ENCODE measurements around the gene TANGO2. TPM values are rescaled to one million over a fixed set of nuclear protein-coding genes. Genes with fewer than 3 reads are reported as not detected.
A peak's percentile ranks its signal among the peaks of the same experiment; 100 is the strongest.

The TANGO2 gene
- total RNA-seq, 1 donor from 2014 or later: 10.0 TPM

- H3K4me2 ChIP-seq: no peak overlapping the region
Observed at GRCh38 chr22:20062766-20063083, 41.8 kb downstream of the TANGO2 start.

GRCh38 chr22:20063271-20064139, 42.6 kb downstream of the TANGO2 start:
- Histone ChIP-seq H3K79me2 (ENCODE audit: low read depth) (no peaks in the 10 kb centered on the region), H3K27ac (no peak overlapping the region), H4K20me1 (ENCODE audit: low read depth) (no peaks in the 10 kb centered on the region), H2AFZ (replicated peaks) (no peak overlapping the region), H3K9me3 (ENCODE audit: low read depth) (no peaks in the 10 kb centered on the region), H3K4me3 (no peak overlapping the region), H3K4me2 (no peak overlapping the region), H3K9ac (no peak overlapping the region), H3K27me3 (no peaks in the 10 kb centered on the region), H3F3A (ENCODE audit: low read depth) (no peaks in the 10 kb centered on the region), H3K36me3 (no peaks in the 10 kb centered on the region), H3K4me1 (no peaks in the 10 kb centered on the region)
- Mint-ChIP-seq H3K27ac (no peak overlapping the region), H3K9me3 (no peaks in the 10 kb centered on the region), H3K36me3 (peaks cover 2% of the 10 kb centered on the region), H3K27me3 (ENCODE audit: insufficient read depth, low read depth) (no peaks in the 10 kb centered on the region), H3K4me3 (no peak overlapping the region), H3K4me1 (peaks cover 8% of the 10 kb centered on the region)
- TF ChIP-seq CTCF (IDR thresholded peaks at IDR 0.05) (no peak), EZH2 (IDR thresholded peaks at IDR 0.05) (no peak), EZH2phosphoT487 (IDR thresholded peaks at IDR 0.05) (no peak)
- DNase-seq (ENCODE audit: low spot score): no peak

More at GRCh38 chr22:20062766-20063083, 41.8 kb downstream of the TANGO2 start:
- H3F3A ChIP-seq (ENCODE audit: low read depth): no peaks in the 10 kb centered on the region
- Mint-ChIP-seq H3K4me1 (peaks cover 10% of the 10 kb centered on the region), H3K27ac (peak overlapping the region; percentile 39), H3K36me3 (peaks cover 2% of the 10 kb centered on the region), H3K9me3 (no peaks in the 10 kb centered on the region), H3K4me3 (no peak overlapping the region), H3K27me3 (ENCODE audit: insufficient read depth, low read depth) (no peaks in the 10 kb centered on the region)
- H3K9me3 ChIP-seq (ENCODE audit: low read depth): no peaks in the 10 kb centered on the region
- H3K27ac ChIP-seq: no peak overlapping the region
- no peak for DNase-seq (ENCODE audit: low spot score)
- H3K4me1 ChIP-seq: no peaks in the 10 kb centered on the region
- no peak overlapping the region for H3K4me3 ChIP-seq
- no peak overlapping the region for H2AFZ ChIP-seq (replicated peaks)
- H3K9ac ChIP-seq: no peak overlapping the region
- no peaks in the 10 kb centered on the region for H3K27me3 ChIP-seq
- no peaks in the 10 kb centered on the region for H4K20me1 ChIP-seq (ENCODE audit: low read depth)
- H3K79me2 ChIP-seq (ENCODE audit: low read depth): no peaks in the 10 kb centered on the region
- TF ChIP-seq CTCF (IDR thresholded peaks at IDR 0.05) (no peak), EZH2 (IDR thresholded peaks at IDR 0.05) (no peak), EZH2phosphoT487 (IDR thresholded peaks at IDR 0.05) (no peak)
- no peaks in the 10 kb centered on the region for H3K36me3 ChIP-seq

- H3K27me3 Mint-ChIP-seq (ENCODE audit: insufficient read depth, low read depth): no peaks in the 10 kb centered on the region
- TF ChIP-seq EZH2phosphoT487 (IDR thresholded peaks at IDR 0.05) (no peak), CTCF (IDR thresholded peaks at IDR 0.05) (no peak), EZH2 (IDR thresholded peaks at IDR 0.05) (no peak)
Observed at GRCh38 chr22:20064140-20064480, 43.2 kb downstream of the TANGO2 start.

More at GRCh38 chr22:20064140-20064480, 43.2 kb downstream of the TANGO2 start:
- H3K27ac ChIP-seq: no peak overlapping the region
- no peak overlapping the region for H3K4me3 Mint-ChIP-seq
- H3K4me2 ChIP-seq: no peak overlapping the region
- no peaks in the 10 kb centered on the region for H3K9me3 Mint-ChIP-seq
- no peaks in the 10 kb centered on the region for H3K79me2 ChIP-seq (ENCODE audit: low read depth)
- H3K36me3 ChIP-seq: no peaks in the 10 kb centered on the region
- no peak overlapping the region for H3K27ac Mint-ChIP-seq
- H3K36me3 Mint-ChIP-seq: peaks cover 2% of the 10 kb centered on the region
- no peaks in the 10 kb centered on the region for H3K4me1 ChIP-seq
- H3K27me3 ChIP-seq: no peaks in the 10 kb centered on the region
- H3K9me3 ChIP-seq (ENCODE audit: low read depth): no peaks in the 10 kb centered on the region
- peaks cover 6% of the 10 kb centered on the region for H3K4me1 Mint-ChIP-seq
- DNase-seq (ENCODE audit: low spot score): no peak
- H2AFZ ChIP-seq (replicated peaks): no peak overlapping the region
- no peak overlapping the region for H3K9ac ChIP-seq
- no peak overlapping the region for H3K4me3 ChIP-seq
- H4K20me1 ChIP-seq (ENCODE audit: low read depth): no peaks in the 10 kb centered on the region
- no peaks in the 10 kb centered on the region for H3F3A ChIP-seq (ENCODE audit: low read depth)
